ENCODE results near the gene BCL2A1.

BCL2A1 gene

GRCh38 chr15:79957741-79958140, 13.3 kb downstream of the BCL2A1 start:
- H3K36me3 ChIP-seq (ENCODE audit: insufficient read depth, low read length), result no peaks in the 10 kb centered on the region
- H3K9ac ChIP-seq (ENCODE audit: low read depth, low read length), result no peak overlapping the region
- H3K9me3 ChIP-seq (ENCODE audit: control insufficient read depth, insufficient read depth, low read length), result no peaks in the 10 kb centered on the region
- no peaks in the 10 kb centered on the region for H3K4me1 ChIP-seq (ENCODE audit: insufficient read depth, low read length)

GRCh38 chr15:79956354-79956939, 14.5 kb downstream of the BCL2A1 start:
- Histone ChIP-seq H3K36me3 (ENCODE audit: insufficient read depth, low read length) (no peaks in the 10 kb centered on the region), H3K9ac (ENCODE audit: low read depth, low read length) (no peak overlapping the region), H3K4me1 (ENCODE audit: insufficient read depth, low read length) (no peaks in the 10 kb centered on the region), H3K9me3 (ENCODE audit: control insufficient read depth, insufficient read depth, low read length) (no peaks in the 10 kb centered on the region)

- Histone ChIP-seq H3K9ac (ENCODE audit: low read depth, low read length) (no peak overlapping the region), H3K9me3 (ENCODE audit: control insufficient read depth, insufficient read depth, low read length) (no peaks in the 10 kb centered on the region), H3K36me3 (ENCODE audit: insufficient read depth, low read length) (no peaks in the 10 kb centered on the region), H3K4me1 (ENCODE audit: insufficient read depth, low read length) (no peaks in the 10 kb centered on the region)
These were observed 16.3 kb downstream of the BCL2A1 start for GRCh38 chr15:79954661-79955060.

- no peaks in the 10 kb centered on the region for H3K9me3 ChIP-seq (ENCODE audit: control insufficient read depth, insufficient read depth, low read length)
- H3K36me3 ChIP-seq (ENCODE audit: insufficient read depth, low read length), result no peaks in the 10 kb centered on the region
- no peaks in the 10 kb centered on the region for H3K4me1 ChIP-seq (ENCODE audit: insufficient read depth, low read length)
- H3K9ac ChIP-seq (ENCODE audit: low read depth, low read length), result no peak overlapping the region
These were observed 17.0 kb downstream of the BCL2A1 start for GRCh38 chr15:79953951-79954444.

- Histone ChIP-seq H3K36me3 (ENCODE audit: insufficient read depth, low read length) (no peaks in the 10 kb centered on the region), H3K9ac (ENCODE audit: low read depth, low read length) (no peak overlapping the region), H3K9me3 (ENCODE audit: control insufficient read depth, insufficient read depth, low read length) (no peaks in the 10 kb centered on the region), H3K4me1 (ENCODE audit: insufficient read depth, low read length) (no peaks in the 10 kb centered on the region)
These were observed 18.7 kb downstream of the BCL2A1 start for GRCh38 chr15:79952329-79952728.

- Histone ChIP-seq H3K4me1 (ENCODE audit: insufficient read depth, low read length) (no peaks in the 10 kb centered on the region), H3K9ac (ENCODE audit: low read depth, low read length) (no peak overlapping the region)
These were observed 20.7 kb downstream of the BCL2A1 start for GRCh38 chr15:79950247-79950646.

GRCh38 chr15:79948761-79949160, 22.2 kb downstream of the BCL2A1 start:
- no peaks in the 10 kb centered on the region for H3K4me1 ChIP-seq (ENCODE audit: insufficient read depth, low read length)
- H3K9ac ChIP-seq (ENCODE audit: low read depth, low read length), result no peak overlapping the region
- H3K36me3 ChIP-seq (ENCODE audit: insufficient read depth, low read length), result no peaks in the 10 kb centered on the region
- H3K9me3 ChIP-seq (ENCODE audit: control insufficient read depth, insufficient read depth, low read length), result no peaks in the 10 kb centered on the region

More at GRCh38 chr15:79950247-79950646, 20.7 kb downstream of the BCL2A1 start:
- no peaks in the 10 kb centered on the region for H3K36me3 ChIP-seq (ENCODE audit: insufficient read depth, low read length)
- H3K9me3 ChIP-seq (ENCODE audit: control insufficient read depth, insufficient read depth, low read length), result no peaks in the 10 kb centered on the region

GRCh38 chr15:79948095-79948695, 22.8 kb downstream of the BCL2A1 start:
- Histone ChIP-seq H3K9ac (ENCODE audit: low read depth, low read length) (no peak overlapping the region), H3K4me1 (ENCODE audit: insufficient read depth, low read length) (no peaks in the 10 kb centered on the region), H3K36me3 (ENCODE audit: insufficient read depth, low read length) (no peaks in the 10 kb centered on the region), H3K9me3 (ENCODE audit: control insufficient read depth, insufficient read depth, low read length) (no peaks in the 10 kb centered on the region)

- Histone ChIP-seq H3K4me1 (ENCODE audit: insufficient read depth, low read length) (no peaks in the 10 kb centered on the region), H3K9me3 (ENCODE audit: control insufficient read depth, insufficient read depth, low read length) (no peaks in the 10 kb centered on the region), H3K9ac (ENCODE audit: low read depth, low read length) (no peak overlapping the region), H3K36me3 (ENCODE audit: insufficient read depth, low read length) (no peaks in the 10 kb centered on the region)
These were observed 24.0 kb downstream of the BCL2A1 start for GRCh38 chr15:79947009-79947408.

- no peak overlapping the region for H3K9ac ChIP-seq (ENCODE audit: low read depth, low read length)
- H3K4me1 ChIP-seq (ENCODE audit: insufficient read depth, low read length), result no peaks in the 10 kb centered on the region
- no peaks in the 10 kb centered on the region for H3K36me3 ChIP-seq (ENCODE audit: insufficient read depth, low read length)
- no peaks in the 10 kb centered on the region for H3K9me3 ChIP-seq (ENCODE audit: control insufficient read depth, insufficient read depth, low read length)
These were observed 26.4 kb downstream of the BCL2A1 start for GRCh38 chr15:79944622-79945021.

GRCh38 chr15:79943820-79944219, 27.2 kb downstream of the BCL2A1 start:
- H3K4me1 ChIP-seq (ENCODE audit: insufficient read depth, low read length), result no peaks in the 10 kb centered on the region
- no peak overlapping the region for H3K9ac ChIP-seq (ENCODE audit: low read depth, low read length)
- no peaks in the 10 kb centered on the region for H3K36me3 ChIP-seq (ENCODE audit: insufficient read depth, low read length)
- H3K9me3 ChIP-seq (ENCODE audit: control insufficient read depth, insufficient read depth, low read length), result no peaks in the 10 kb centered on the region

- H3K36me3 ChIP-seq (ENCODE audit: insufficient read depth, low read length), result no peaks in the 10 kb centered on the region
- no peak overlapping the region for H3K9ac ChIP-seq (ENCODE audit: low read depth, low read length)
- H3K4me1 ChIP-seq (ENCODE audit: insufficient read depth, low read length), result no peaks in the 10 kb centered on the region
- H3K9me3 ChIP-seq (ENCODE audit: control insufficient read depth, insufficient read depth, low read length), result no peaks in the 10 kb centered on the region
These were observed 28.1 kb downstream of the BCL2A1 start for GRCh38 chr15:79942741-79943481.

GRCh38 chr15:79939399-79939798, 31.6 kb downstream of the BCL2A1 start:
- H3K9ac ChIP-seq (ENCODE audit: low read depth, low read length), result no peak overlapping the region
- no peaks in the 10 kb centered on the region for H3K9me3 ChIP-seq (ENCODE audit: control insufficient read depth, insufficient read depth, low read length)
- H3K4me1 ChIP-seq (ENCODE audit: insufficient read depth, low read length), result no peaks in the 10 kb centered on the region
- H3K36me3 ChIP-seq (ENCODE audit: insufficient read depth, low read length), result no peaks in the 10 kb centered on the region

- H3K9me3 ChIP-seq (ENCODE audit: control insufficient read depth, insufficient read depth, low read length), result no peaks in the 10 kb centered on the region
- no peak overlapping the region for H3K9ac ChIP-seq (ENCODE audit: low read depth, low read length)
- no peaks in the 10 kb centered on the region for H3K4me1 ChIP-seq (ENCODE audit: insufficient read depth, low read length)
- H3K36me3 ChIP-seq (ENCODE audit: insufficient read depth, low read length), result no peaks in the 10 kb centered on the region
These were observed 32.9 kb downstream of the BCL2A1 start for GRCh38 chr15:79938143-79938542.

All from ES-I3 (cell line).